ENCODE results near the gene POLR3E.

Gene POLR3E

GRCh38 chr16:22324787-22325597 lies 27.8 kb downstream of the POLR3E start:
- H3K9me3 ChIP-seq (ENCODE audit: control insufficient read depth, insufficient read depth, low read length), result no peaks in the 10 kb centered on the region
- H3K27me3 ChIP-seq (ENCODE audit: control insufficient read depth, insufficient read depth, low read length), result no peaks in the 10 kb centered on the region
- peaks cover 58% of the 10 kb centered on the region for H3K36me3 ChIP-seq (ENCODE audit: control insufficient read depth, insufficient read depth, low read length)
- H3K4me1 ChIP-seq (ENCODE audit: control insufficient read depth, insufficient read depth, low read length), result no peaks in the 10 kb centered on the region
- H3K27ac ChIP-seq (ENCODE audit: low read length), result no peak overlapping the region
- no CpG with 5 or more reads among the region's 19 CpGs for WGBS (ENCODE audit: insufficient coverage, insufficient read length)
- H3K4me3 ChIP-seq (ENCODE audit: low read length), result no peak overlapping the region
- DNase-seq (ENCODE audit: low read depth, low spot score), result no peak

- no CpG with 5 or more reads among the region's 46 CpGs for WGBS (ENCODE audit: insufficient coverage, insufficient read length)
- Histone ChIP-seq H3K27ac (ENCODE audit: low read length) (no peak overlapping the region), H3K27me3 (ENCODE audit: control insufficient read depth, insufficient read depth, low read length) (no peaks in the 10 kb centered on the region), H3K9me3 (ENCODE audit: control insufficient read depth, insufficient read depth, low read length) (no peaks in the 10 kb centered on the region), H3K4me3 (ENCODE audit: low read length) (no peak overlapping the region), H3K36me3 (ENCODE audit: control insufficient read depth, insufficient read depth, low read length) (peaks cover 58% of the 10 kb centered on the region), H3K4me1 (ENCODE audit: control insufficient read depth, insufficient read depth, low read length) (no peaks in the 10 kb centered on the region)
- DNase-seq (ENCODE audit: low read depth, low spot score), result no peak
Measured at GRCh38 chr16:22325598-22326368, 28.6 kb downstream of the POLR3E start.

GRCh38 chr16:22326369-22326652 lies 29.1 kb downstream of the POLR3E start:
- H3K4me3 ChIP-seq (ENCODE audit: low read length), result no peak overlapping the region
- H3K27ac ChIP-seq (ENCODE audit: low read length), result no peak overlapping the region
- WGBS (ENCODE audit: insufficient coverage, insufficient read length), result no CpG with 5 or more reads among the region's 4 CpGs
- H3K36me3 ChIP-seq (ENCODE audit: control insufficient read depth, insufficient read depth, low read length), result peaks cover 58% of the 10 kb centered on the region
- DNase-seq (ENCODE audit: low read depth, low spot score), result no peak
- no peaks in the 10 kb centered on the region for H3K4me1 ChIP-seq (ENCODE audit: control insufficient read depth, insufficient read depth, low read length)
- no peaks in the 10 kb centered on the region for H3K9me3 ChIP-seq (ENCODE audit: control insufficient read depth, insufficient read depth, low read length)
- H3K27me3 ChIP-seq (ENCODE audit: control insufficient read depth, insufficient read depth, low read length), result no peaks in the 10 kb centered on the region

- no peaks in the 10 kb centered on the region for H3K4me1 ChIP-seq (ENCODE audit: control insufficient read depth, insufficient read depth, low read length)
- H3K9me3 ChIP-seq (ENCODE audit: control insufficient read depth, insufficient read depth, low read length), result no peaks in the 10 kb centered on the region
- no peak overlapping the region; the same call in 1 of the 2 replicates for H3K4me3 ChIP-seq (ENCODE audit: low read length)
- no CpG with 5 or more reads among the region's 13 CpGs for WGBS (ENCODE audit: insufficient coverage, insufficient read length)
- H3K36me3 ChIP-seq (ENCODE audit: control insufficient read depth, insufficient read depth, low read length), result peaks cover 56% of the 10 kb centered on the region
- no peak overlapping the region for H3K27ac ChIP-seq (ENCODE audit: low read length)
- DNase-seq (ENCODE audit: low read depth, low spot score), result no peak
- no peaks in the 10 kb centered on the region for H3K27me3 ChIP-seq (ENCODE audit: control insufficient read depth, insufficient read depth, low read length)
Measured at GRCh38 chr16:22326771-22327445, 29.7 kb downstream of the POLR3E start.

- Histone ChIP-seq H3K4me3 (ENCODE audit: low read length) (no peak overlapping the region), H3K27me3 (ENCODE audit: control insufficient read depth, insufficient read depth, low read length) (no peaks in the 10 kb centered on the region), H3K9me3 (ENCODE audit: control insufficient read depth, insufficient read depth, low read length) (no peaks in the 10 kb centered on the region), H3K36me3 (ENCODE audit: control insufficient read depth, insufficient read depth, low read length) (peaks cover 51% of the 10 kb centered on the region), H3K4me1 (ENCODE audit: control insufficient read depth, insufficient read depth, low read length) (no peaks in the 10 kb centered on the region), H3K27ac (ENCODE audit: low read length) (no peak overlapping the region)
- no peak for DNase-seq (ENCODE audit: low read depth, low spot score)
- no CpG with 5 or more reads among the region's 6 CpGs for WGBS (ENCODE audit: insufficient coverage, insufficient read length)
Measured at GRCh38 chr16:22327446-22327775, 30.2 kb downstream of the POLR3E start.

GRCh38 chr16:22328081-22328725 lies 31.0 kb downstream of the POLR3E start:
- no CpG with 5 or more reads among the region's 10 CpGs for WGBS (ENCODE audit: insufficient coverage, insufficient read length)
- no peaks in the 10 kb centered on the region for H3K4me1 ChIP-seq (ENCODE audit: control insufficient read depth, insufficient read depth, low read length)
- no peaks in the 10 kb centered on the region for H3K27me3 ChIP-seq (ENCODE audit: control insufficient read depth, insufficient read depth, low read length)
- H3K36me3 ChIP-seq (ENCODE audit: control insufficient read depth, insufficient read depth, low read length), result peaks cover 48% of the 10 kb centered on the region
- H3K27ac ChIP-seq (ENCODE audit: low read length), result no peak overlapping the region
- H3K4me3 ChIP-seq (ENCODE audit: low read length), result no peak overlapping the region
- DNase-seq (ENCODE audit: low read depth, low spot score), result no peak
- no peaks in the 10 kb centered on the region for H3K9me3 ChIP-seq (ENCODE audit: control insufficient read depth, insufficient read depth, low read length)

GRCh38 chr16:22329199-22329695 lies 32.0 kb downstream of the POLR3E start:
- Histone ChIP-seq H3K27ac (ENCODE audit: low read length) (no peak overlapping the region), H3K4me3 (ENCODE audit: low read length) (no peak overlapping the region), H3K4me1 (ENCODE audit: control insufficient read depth, insufficient read depth, low read length) (no peaks in the 10 kb centered on the region), H3K27me3 (ENCODE audit: control insufficient read depth, insufficient read depth, low read length) (no peaks in the 10 kb centered on the region), H3K36me3 (ENCODE audit: control insufficient read depth, insufficient read depth, low read length) (peaks cover 45% of the 10 kb centered on the region), H3K9me3 (ENCODE audit: control insufficient read depth, insufficient read depth, low read length) (no peaks in the 10 kb centered on the region)
- DNase-seq (ENCODE audit: low read depth, low spot score), result no peak
- WGBS (ENCODE audit: insufficient coverage, insufficient read length), result no CpG with 5 or more reads among the region's 9 CpGs

GRCh38 chr16:22330326-22330725 lies 33.1 kb downstream of the POLR3E start:
- Histone ChIP-seq H3K4me3 (ENCODE audit: low read length) (no peak overlapping the region), H3K36me3 (ENCODE audit: control insufficient read depth, insufficient read depth, low read length) (peaks cover 39% of the 10 kb centered on the region), H3K27me3 (ENCODE audit: control insufficient read depth, insufficient read depth, low read length) (no peaks in the 10 kb centered on the region), H3K27ac (ENCODE audit: low read length) (no peak overlapping the region), H3K4me1 (ENCODE audit: control insufficient read depth, insufficient read depth, low read length) (no peaks in the 10 kb centered on the region), H3K9me3 (ENCODE audit: control insufficient read depth, insufficient read depth, low read length) (no peaks in the 10 kb centered on the region)
- DNase-seq (ENCODE audit: low read depth, low spot score), result no peak
- WGBS (ENCODE audit: insufficient coverage, insufficient read length), result no CpG with 5 or more reads among the region's 4 CpGs

- H3K4me3 ChIP-seq (ENCODE audit: low read length), result no peak overlapping the region
- peaks cover 11% of the 10 kb centered on the region for H3K36me3 ChIP-seq (ENCODE audit: control insufficient read depth, insufficient read depth, low read length)
- H3K4me1 ChIP-seq (ENCODE audit: control insufficient read depth, insufficient read depth, low read length), result no peaks in the 10 kb centered on the region
- no peak for DNase-seq (ENCODE audit: low read depth, low spot score)
- no CpG with 5 or more reads among the region's 6 CpGs for WGBS (ENCODE audit: insufficient coverage, insufficient read length)
- H3K27me3 ChIP-seq (ENCODE audit: control insufficient read depth, insufficient read depth, low read length), result no peaks in the 10 kb centered on the region
- no peak overlapping the region for H3K27ac ChIP-seq (ENCODE audit: low read length)
- H3K9me3 ChIP-seq (ENCODE audit: control insufficient read depth, insufficient read depth, low read length), result no peaks in the 10 kb centered on the region
Measured at GRCh38 chr16:22333457-22333994, 36.3 kb downstream of the POLR3E start.

GRCh38 chr16:22335668-22336246 lies 38.5 kb downstream of the POLR3E start:
- H3K27me3 ChIP-seq (ENCODE audit: control insufficient read depth, insufficient read depth, low read length), result no peaks in the 10 kb centered on the region
- no peak for DNase-seq (ENCODE audit: low read depth, low spot score)
- H3K36me3 ChIP-seq (ENCODE audit: control insufficient read depth, insufficient read depth, low read length), result peaks cover 11% of the 10 kb centered on the region
- no peak overlapping the region for H3K4me3 ChIP-seq (ENCODE audit: low read length)
- no peaks in the 10 kb centered on the region for H3K4me1 ChIP-seq (ENCODE audit: control insufficient read depth, insufficient read depth, low read length)
- no CpG with 5 or more reads among the region's 3 CpGs for WGBS (ENCODE audit: insufficient coverage, insufficient read length)
- no peaks in the 10 kb centered on the region for H3K9me3 ChIP-seq (ENCODE audit: control insufficient read depth, insufficient read depth, low read length)
- no peak overlapping the region for H3K27ac ChIP-seq (ENCODE audit: low read length)
